ENCODE results near the gene SLC25A22.

The SLC25A22 gene

DNA sequence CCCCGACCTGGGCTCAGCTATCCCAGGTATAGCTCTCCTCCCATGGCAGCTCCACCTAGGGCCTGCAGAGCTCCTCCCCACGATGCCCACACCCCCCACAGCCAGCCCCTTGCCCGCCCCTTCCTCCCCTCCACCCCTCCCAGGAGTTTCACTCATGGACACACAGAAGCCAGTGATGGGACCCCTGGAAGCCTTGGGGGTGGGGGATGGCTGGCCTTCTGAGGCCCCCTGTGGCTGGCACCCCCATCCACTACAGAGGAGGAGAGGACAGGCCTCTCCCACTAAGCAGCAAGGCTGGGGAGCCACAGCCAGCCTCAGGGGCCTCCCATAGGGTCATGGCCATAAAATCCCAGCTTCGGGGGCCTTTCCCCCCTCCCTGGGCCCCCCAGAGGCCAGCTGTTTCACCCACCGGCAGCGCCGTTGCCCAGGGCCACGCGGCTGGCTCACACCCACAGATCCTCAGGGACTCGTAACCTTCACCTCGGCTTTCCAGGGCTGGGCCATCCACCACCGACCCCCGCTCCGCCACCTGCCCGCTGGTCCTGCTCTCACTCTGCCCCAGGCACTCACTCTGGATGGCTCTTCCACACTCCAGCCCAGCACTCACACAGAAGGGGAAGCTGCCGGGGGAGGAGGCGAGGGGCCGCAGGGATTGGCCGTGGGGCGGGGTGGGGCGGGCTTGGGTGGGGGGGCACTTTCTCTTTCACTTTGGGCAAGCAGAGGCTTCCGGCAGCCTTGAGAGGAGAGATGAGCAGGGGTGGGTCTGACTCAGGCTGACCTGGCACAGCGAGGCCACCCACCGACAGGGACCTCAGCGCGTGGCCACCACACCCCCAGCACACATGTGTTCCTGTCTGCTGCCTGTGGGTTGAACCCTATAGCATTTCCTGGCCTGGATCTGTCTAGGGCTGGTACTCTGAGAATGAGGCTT lies 2.2 kb downstream of the SLC25A22 start:
- TF ChIP-seq, protein P1, sequence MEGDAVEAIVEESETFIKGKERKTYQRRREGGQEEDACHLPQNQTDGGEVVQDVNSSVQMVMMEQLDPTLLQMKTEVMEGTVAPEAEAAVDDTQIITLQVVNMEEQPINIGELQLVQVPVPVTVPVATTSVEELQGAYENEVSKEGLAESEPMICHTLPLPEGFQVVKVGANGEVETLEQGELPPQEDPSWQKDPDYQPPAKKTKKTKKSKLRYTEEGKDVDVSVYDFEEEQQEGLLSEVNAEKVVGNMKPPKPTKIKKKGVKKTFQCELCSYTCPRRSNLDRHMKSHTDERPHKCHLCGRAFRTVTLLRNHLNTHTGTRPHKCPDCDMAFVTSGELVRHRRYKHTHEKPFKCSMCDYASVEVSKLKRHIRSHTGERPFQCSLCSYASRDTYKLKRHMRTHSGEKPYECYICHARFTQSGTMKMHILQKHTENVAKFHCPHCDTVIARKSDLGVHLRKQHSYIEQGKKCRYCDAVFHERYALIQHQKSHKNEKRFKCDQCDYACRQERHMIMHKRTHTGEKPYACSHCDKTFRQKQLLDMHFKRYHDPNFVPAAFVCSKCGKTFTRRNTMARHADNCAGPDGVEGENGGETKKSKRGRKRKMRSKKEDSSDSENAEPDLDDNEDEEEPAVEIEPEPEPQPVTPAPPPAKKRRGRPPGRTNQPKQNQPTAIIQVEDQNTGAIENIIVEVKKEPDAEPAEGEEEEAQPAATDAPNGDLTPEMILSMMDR (IDR thresholded peaks at IDR 0.05; ENCODE audit: low read length, missing control alignments): no peak
- DNase-seq (ENCODE audit: low read depth): peak; percentile 73
- H3K4me3 ChIP-seq (replicated peaks; ENCODE audit: low read depth, low read length): peak overlapping the region; percentile 76

DNA sequence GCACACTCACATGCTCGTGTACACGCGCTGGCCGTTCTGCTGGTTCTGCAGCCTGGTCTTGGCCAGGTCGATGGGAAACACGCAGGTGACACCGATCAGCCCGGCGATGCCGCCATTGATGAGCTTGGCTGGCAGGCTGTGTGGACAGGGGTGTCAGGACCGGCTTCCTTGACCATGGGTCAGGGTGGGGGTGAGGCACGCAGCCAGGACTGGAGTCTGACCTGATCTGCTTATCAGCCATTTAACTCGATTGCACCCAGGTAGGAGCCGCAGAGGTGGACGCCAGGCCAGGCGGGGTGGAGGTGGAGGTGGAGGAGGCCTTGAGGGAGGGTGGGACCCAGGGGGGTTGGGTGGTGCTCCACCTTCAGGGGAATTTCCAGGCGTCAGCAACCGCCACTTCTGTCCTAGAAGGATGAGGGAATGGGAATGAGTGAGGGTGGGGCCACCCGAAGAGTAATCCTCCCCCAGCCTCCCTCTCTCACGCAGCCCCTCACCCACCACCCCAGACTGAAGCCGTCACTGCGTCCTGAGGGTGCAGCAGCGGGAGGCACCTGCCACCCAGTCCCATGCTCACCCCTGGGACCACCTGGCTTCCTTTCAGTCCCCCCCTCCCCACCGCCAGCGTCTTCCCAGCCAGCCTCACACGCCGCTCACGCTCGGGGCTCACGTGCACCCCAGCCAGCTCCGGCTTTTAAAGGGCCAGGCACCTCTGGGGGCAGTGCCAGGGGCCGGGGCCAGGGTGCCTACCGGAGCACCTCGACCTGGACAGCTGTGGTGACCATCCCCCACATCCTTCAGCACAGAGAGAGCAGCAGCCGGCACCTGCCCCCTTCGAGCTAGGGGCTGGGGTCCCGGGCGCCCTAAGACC lies 3.1 kb downstream of the SLC25A22 start:
- TF ChIP-seq, protein P1 (IDR thresholded peaks at IDR 0.05; ENCODE audit: low read length, missing control alignments): no peak
- DNase-seq (ENCODE audit: low read depth): no peak

DNA sequence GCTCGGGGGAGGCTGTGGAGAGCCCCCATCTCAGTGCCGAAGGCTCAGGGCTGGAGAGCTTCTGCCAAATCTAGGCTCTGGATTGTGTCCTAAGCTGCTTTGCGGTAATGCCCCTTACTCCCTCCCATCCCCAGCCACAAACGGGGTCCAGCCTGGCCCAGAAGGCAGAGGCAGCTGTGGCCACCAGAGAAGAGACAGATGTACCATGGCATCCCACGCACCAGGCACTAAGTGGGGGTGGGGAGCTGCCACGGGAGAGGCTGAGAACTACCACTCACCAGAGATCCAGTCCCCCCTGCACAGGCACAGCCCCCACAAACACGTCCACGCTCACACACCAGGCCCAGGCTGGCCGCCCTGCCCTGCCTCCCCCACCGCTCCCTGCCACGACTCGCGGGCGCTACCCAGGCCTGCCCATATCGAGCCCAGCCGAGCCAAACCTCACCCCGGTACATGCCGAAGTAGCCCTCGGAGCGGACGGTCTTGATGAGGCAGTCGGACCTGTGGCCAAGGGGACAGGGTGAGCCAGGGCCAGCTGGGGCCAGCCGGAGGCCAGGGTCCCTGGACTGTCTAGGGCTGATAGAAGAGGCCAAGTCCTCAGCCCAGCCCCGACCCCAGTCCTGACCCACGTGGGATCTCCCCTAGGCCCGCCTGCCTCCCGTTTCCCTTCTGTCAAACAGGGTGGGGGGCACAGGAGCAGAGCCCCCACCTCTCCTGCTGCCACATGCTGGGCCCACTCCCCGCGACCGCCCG lies 3.9 kb downstream of the SLC25A22 start:
- DNase-seq (ENCODE audit: low read depth): no peak
- TF ChIP-seq, protein P1 (IDR thresholded peaks at IDR 0.05; ENCODE audit: low read length, missing control alignments): no peak
- no peak overlapping the region for H3K4me3 ChIP-seq (replicated peaks; ENCODE audit: low read depth, low read length)

More for the DNA sequence above, 3.1 kb downstream of the SLC25A22 start:
- peak overlapping the region; percentile 76 for H3K4me3 ChIP-seq (replicated peaks; ENCODE audit: low read depth, low read length)

DNA sequence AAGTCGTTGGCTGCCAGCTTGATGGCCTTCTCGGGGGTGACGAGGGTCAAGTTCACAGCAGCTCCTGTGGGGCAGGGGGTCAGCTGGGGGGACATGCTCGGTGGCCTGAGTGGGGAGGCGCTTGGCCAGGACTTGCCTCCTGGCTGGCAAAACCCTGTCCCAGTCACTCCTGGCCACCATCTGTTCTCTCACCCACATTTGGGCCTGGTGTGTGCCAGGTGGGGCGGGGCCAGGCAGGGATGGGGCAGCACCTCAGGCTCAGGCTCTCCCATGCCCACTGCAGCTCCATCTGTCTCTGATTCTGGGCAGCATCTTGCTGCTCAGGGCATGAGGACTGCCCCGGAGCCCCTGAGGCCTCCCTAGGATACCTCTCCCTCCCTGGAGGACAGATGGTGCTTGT lies 4.5 kb downstream of the SLC25A22 start:
- TF ChIP-seq, protein P1 (IDR thresholded peaks at IDR 0.05; ENCODE audit: low read length, missing control alignments): no peak
- no peak for DNase-seq (ENCODE audit: low read depth)
- no peak overlapping the region for H3K4me3 ChIP-seq (replicated peaks; ENCODE audit: low read depth, low read length)

DNA sequence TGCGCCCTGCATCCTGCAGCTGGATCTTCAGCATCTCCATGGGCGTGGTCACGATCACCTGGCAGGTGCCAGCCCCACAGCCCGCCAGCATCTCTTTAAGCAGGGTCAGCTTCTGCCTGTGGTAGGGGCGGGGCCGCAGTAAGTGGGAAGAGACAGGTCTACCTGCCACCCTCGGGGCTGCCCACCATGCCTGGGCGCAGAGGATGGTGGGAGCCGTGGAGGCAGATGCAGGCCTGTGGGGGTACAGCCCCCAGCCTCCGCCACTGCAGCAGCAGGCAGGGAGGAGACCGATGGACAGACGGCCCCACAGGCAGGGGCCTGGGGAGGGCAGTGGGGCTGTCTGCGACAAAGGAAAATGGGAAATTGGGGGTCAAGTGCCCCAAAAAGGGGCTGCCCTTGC lies 5.2 kb downstream of the SLC25A22 start:
- TF ChIP-seq, protein P1 (IDR thresholded peaks at IDR 0.05; ENCODE audit: low read length, missing control alignments): no peak
- no peak overlapping the region for H3K4me3 ChIP-seq (replicated peaks; ENCODE audit: low read depth, low read length)
- DNase-seq (ENCODE audit: low read depth): no peak

DNA sequence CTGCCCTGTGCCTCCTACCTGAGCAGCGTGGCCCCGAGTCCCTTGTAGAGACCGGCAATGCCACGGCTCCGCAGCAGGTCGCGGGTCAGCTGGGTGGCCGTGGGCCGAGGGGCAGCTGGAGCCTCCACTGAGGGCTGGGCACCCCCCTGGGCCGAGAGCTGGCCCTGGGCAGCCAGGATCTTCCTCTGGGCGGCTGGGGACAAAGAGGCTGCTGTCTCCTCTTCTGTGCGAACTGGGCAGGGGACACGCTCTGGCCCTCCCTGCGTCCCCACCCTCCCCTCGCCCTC lies 5.6 kb downstream of the SLC25A22 start:
- TF ChIP-seq, protein P1 (IDR thresholded peaks at IDR 0.05; ENCODE audit: low read length, missing control alignments): no peak
- H3K4me3 ChIP-seq (replicated peaks; ENCODE audit: low read depth, low read length): no peak overlapping the region
- DNase-seq (ENCODE audit: low read depth): no peak

Measured in fibroblast of pulmonary artery (primary cell).